ENCODE data around the gene PLIN4.
"Not testable (repeated sequence)": the region's sequence is repeated elsewhere in the genome, so short reads cannot be mapped to it uniquely, and the experiment has no call there.

The PLIN4 gene

GRCh38 chr19:4518345-4519171, at the start of gene PLIN4:
Gene PLIN4, minus strand, starts transcription at chr19:4518486. Its CDS starts 214 bp downstream, at chr19:4518272.
- no peak for DNase-seq

DNA sequence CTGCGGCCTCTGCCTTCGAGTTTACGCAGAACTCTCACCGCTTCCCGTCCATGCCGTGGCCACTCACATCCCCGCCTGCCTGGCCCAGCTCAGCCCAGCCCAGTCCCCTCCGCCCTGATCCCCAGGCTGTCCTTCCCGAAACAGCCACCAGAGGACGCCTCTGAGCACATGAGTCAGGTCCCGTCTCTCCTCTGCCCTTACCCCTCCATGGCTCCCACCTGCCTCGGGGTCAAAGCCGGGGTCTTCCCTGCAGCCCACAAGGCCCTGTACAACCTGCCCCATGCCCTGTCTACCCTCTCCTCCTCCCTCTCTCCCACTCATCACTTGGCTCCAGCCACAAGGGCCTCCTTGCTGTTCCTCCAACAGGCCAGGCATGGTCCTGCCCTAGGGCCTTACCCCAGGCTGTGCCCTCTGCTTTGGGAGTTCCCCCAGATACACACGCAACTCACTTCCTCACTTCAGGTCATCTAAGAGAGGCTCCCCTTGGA, 49.3 kb upstream of the PLIN4 start:
- DNase-seq = no peak

DNA sequence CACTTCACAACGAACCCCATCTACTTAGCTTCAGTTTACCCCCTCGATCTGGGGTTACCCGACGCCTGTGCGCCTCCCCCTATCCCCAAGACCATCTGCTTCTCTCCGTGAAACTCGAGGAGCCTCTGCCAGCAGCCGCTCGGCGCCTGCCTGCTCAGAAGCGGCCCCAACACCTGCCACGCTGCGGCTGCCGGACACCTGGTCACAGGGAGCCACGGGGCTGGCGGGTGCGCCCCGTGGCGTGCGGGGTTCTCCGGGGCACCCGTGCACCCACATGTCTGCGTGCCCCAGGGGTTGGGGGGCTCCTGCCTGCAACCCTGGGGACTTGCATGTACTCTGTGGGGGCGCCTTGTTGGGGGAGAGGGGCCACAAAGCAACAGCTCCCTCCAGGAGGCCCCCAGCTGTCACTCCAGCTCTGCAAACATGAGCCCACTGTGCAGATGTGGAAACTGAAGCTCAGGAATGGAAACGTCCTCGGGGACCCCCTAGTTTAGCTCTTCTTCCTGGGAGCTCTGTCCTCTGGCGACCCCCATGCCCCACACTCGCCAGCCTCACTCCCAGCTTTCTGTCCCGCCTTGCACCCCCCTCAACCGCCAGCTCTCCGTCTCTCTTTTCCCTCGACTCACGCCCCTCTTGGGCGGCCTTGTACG, 48.2 kb upstream of the PLIN4 start:
- DNase-seq = no peak

GRCh38 chr19:4563562-4563961, 45.3 kb upstream of the PLIN4 start:
- DNase-seq = not testable (repeated sequence)

DNA sequence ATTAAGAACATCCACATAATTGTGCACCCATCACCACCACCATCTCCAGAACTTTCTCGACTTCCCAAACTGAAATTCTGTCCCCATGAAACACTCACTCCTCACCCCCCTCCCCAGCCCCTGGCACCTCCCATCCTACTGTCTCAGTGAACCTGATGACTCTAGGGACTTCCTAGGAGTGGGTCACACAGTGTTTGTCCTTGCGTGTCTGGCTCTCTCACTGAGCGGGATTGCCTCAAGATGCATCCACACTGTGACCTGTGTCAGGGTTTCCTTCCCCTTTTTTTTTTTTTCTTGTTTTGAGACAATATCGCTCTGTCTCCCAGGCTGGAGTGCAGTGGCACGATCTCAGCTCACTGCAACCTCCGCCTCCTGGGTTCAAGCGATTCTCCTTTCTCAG, 43.8 kb upstream of the PLIN4 start:
- not testable (repeated sequence) for DNase-seq

- DNase-seq = no peak
These were observed 41.3 kb upstream of the PLIN4 start, which contains the start of gene SEMA6B for GRCh38 chr19:4559569-4559968. Gene SEMA6B, minus strand, starts transcription at chr19:4559684. Its CDS starts 1,227 bp downstream, at chr19:4558457.

DNA sequence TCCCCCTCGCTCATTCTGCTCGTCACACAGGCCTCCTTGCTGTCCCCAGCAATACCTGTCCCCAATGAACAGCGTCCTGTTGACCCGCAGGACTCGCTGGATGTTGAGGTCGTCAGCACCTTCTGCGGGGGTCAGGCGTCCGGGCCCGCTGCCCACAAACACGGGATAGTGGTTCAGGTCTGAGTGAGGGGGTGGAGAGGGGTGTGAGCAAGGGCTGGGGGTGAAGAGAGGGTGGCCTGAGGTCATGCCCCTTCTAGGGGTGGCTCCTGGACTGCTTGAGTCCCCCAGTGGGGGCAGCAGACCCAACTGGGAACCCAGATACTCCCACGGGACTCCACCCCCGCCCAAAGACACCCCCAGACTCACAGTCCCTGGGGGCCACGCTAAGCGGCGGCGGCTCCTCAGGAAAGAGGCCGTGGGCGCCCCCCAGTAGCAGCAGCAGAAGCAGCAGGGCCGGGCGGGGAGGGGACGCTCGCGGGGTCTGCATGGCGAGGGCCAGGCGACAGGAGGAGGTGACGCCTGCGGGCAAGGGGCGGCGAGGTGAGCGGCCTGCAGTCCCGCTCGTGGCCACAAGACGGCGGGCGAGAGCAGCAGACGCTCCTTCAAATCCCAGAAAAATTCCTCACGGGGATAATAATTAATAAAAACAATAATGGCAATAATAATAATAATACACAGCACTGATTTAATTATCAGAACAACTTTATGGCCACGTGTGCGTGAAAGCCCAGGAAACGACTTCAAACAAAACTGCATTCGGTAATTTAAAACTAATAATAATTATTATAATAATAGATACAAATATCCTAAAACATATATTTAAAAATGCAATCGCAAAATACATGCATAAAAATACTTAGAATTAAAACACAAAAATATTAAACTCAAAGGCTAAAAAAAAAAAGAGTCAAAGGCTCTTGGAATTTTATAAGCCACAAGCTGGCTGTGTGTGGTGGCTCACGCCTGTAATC, 40.0 kb upstream of the PLIN4 start:
- no peak for DNase-seq

DNA sequence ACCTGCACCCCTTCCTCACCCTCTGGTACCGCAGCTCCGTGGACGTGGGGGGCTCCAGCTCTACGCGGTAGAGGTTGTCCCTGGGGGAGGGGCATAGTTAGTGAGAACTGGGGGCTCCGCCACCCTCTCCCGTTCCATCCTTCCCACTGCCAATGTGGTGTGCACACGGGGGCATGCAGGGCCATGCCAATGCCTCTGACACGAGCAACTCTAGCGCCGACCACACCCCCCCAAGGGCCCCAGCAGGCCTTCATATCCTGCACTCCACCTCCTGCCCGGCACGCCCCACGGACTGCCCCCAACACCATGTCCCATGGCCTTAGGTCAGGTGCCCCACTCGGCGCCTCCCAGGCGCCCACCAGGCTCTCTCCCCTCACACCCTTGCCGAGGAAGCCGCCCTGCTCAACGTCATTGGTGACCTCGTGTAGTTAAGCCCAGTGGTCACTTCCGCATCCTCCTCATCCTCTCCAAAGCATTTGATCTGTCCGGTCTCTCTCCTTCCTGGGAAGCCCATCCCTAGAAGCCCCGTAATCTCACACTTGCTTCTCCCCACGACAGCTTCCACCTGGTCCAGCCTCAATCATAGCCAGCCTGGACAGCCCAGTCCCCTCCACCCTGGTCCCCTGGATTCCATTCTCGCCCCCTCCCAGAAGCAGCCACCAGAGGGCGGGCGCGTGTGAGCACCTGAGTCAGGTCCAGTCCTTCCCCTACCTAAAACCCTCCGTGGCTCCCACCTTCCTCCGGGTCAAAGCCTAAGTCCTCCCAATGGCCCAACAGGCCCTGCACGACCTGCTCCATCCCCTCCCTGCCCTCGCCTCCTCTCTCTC, 39.1 kb upstream of the PLIN4 start:
- DNase-seq = no peak

DNA sequence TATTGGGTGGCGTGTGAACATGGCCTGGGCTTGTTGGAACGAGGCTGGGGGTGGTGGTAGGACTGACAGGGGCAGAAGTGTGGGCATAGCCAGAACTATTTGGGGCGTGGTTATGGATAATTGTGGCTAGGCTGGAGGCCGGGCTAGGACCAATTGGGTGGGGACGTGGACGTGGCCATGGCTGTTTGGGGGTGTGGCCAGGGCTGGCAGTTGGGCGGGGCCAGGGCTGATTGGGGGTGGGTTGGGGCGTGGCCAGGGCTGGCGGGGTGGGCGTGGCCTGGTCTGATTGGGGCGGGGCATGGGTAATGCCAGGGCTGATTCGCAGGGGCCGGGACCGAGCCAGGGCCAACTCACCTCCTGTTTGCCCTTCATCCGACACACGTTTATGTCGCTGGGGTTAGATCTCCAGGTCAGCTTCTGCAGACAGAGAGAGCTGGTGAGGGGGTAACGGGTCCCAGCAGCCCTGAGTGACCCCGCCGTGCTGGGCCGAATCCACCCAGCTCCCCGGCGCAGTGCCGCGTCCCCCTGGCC, 38.4 kb upstream of the PLIN4 start:
- peak; percentile 32 for DNase-seq

- peak; percentile 13 for DNase-seq
These were observed 37.6 kb upstream of the PLIN4 start for GRCh38 chr19:4555657-4556561.

DNA sequence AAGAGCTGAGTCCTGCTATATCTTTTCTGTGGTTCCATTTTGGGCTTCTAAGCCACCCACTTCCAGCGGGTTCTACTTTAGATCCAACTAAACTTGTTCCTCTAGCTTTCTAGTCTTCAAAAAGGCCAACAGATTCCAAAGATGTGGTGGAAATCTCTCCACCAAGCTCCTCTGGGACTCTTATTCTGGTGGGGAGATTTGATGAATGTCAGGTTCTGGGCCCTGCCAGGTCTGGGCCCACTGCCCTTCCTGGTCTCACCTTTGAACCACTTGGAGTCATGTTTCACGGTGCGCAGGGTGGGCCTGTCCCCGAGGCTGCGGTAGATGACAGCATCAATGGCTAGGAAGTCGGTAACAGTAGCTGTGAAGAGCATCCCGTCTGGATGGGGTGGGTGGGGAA, 36.4 kb upstream of the PLIN4 start:
- DNase-seq = no peak

DNA sequence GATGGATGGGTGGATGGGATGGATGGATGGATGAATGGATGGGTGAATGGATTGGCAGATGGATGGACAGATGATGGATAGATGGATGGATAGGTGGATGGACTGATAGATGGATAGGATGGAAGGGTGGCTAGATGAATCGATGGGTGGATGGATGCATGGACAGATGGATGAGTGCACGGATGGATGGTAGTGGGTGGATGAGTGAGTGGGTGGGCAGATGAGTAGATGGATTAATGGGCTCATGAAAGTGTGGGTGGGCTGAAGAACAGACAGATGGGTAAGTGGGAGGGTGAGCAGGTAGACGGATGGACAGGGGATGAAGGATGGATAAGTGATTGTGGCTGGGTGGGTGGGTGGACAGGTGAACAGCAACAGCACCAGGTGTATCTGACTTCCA, 35.5 kb upstream of the PLIN4 start:
- DNase-seq = no peak

DNA sequence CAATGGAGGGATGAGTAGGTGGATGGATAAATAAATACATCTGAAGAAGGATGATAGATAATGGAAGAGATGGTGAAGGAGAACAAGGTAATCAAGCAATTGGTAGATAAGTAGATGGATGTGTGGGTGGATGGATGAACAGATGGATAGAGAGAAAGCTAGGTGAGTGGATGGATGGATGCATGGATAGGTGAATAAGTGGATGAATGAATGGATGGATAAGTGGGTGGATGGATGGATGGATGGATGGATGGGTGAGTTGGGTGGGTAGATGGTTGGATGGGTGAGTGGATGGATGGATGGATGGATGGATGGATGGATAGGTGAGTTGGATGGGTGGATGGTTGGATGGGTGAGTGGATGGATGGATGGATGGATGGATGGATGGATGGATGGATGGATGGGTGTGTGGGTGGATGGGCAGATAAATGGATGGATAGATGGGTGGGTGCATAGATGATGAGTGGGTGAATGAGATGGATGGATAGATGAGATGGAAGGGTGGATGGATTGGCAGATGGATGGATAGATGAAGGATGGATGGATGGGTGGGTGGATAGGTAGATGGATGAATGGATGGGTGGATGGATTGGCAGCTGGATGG, 34.9 kb upstream of the PLIN4 start:
- DNase-seq = no peak

- no peak for DNase-seq
These were observed 34.2 kb upstream of the PLIN4 start for GRCh38 chr19:4552525-4552819.

GRCh38 chr19:4550479-4551050, 32.3 kb upstream of the PLIN4 start:
- no peak for DNase-seq

- DNase-seq = no peak
These were observed 31.7 kb upstream of the PLIN4 start for GRCh38 chr19:4550018-4550417.

GRCh38 chr19:4548238-4548584, 29.9 kb upstream of the PLIN4 start:
- DNase-seq = no peak

DNA sequence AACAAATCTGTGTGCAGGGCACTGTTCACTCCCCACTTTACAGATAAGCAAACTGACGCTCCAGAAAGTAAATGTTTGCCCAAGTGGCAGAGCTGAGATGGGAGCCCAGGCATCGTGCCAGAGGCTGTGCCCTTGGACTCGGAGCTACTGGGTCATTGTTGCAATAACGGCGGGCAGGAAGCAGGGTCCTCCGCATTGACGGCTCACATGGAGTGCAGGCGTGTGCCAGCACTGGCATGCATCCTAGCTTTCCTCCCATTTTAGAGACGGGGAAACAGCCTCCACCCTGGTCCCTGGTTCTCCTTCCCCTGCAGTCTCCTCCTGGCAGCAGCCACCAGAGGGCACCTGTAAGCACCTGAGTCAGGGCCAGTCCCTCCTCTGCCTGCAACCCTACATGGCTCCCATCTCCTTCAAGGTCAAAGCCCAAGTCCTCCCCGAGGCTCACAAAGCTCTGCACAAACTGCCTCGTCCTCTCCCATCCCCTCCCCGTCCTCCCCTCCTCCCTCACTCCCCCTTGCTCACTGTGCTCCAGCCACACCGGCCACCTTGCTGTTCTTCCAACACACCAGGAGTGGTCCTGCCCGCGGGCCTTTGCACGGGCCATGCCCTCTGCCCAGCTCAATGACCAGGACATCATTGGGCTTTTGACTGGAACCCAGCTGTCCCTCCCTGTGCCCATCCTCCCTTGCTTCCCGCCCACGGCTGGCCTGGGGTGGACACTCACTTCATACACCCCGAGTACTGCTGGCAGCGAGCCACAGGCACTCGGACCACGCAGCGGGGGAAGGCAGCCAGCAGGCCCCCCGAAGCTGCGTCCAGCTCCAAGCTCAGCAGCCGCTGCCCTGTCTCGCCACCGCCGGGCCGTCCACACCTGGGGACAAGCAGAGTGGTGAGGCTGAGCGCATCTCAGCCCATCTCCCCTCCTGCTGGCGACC, 29.3 kb upstream of the PLIN4 start:
- no peak for DNase-seq

Measured in NCI-H526 treated with DMSO at 0.1 percent for 48 hours (cell line).